Cardiac muscle cell (in vitro differentiated cells and primary cell): ENCODE results near the gene DNAJA4. TPM values are rescaled to one million over a fixed set of nuclear protein-coding genes. Genes with fewer than 3 reads are reported as not detected.

Source experiments
- DNase-seq, 2 donors: peaks; one replicate each; pipeline versions ENCODE4 v3.0.0 to v3.0.0-alpha.2; 2010 to 2017; ENCODE audit warnings: low read depth in 1 of 2, low spot score in 1 of 2
- H3K27ac ChIP-seq: fragments of 200-600 bp; sonication (generic); 2 replicates; pipeline ENCODE4 v1.5.1; 2016
- H3K27me3 ChIP-seq: fragments of 200-600 bp; sonication (generic); 2 replicates; pipeline ENCODE4 v1.6.0; 2016; ENCODE audit warnings: control low read depth
- H3K36me3 ChIP-seq: fragments of 200-600 bp; sonication (generic); 2 replicates; pipeline ENCODE4 v1.5.1; 2016; ENCODE audit warnings: control low read depth
- H3K4me1 ChIP-seq: fragments of 200-600 bp; sonication (generic); 2 replicates; pipeline ENCODE4 v1.8.1; 2017; ENCODE audit warnings: low read depth, mild to moderate bottlenecking, mixed run types
- H3K4me3 ChIP-seq: fragments of 200-600 bp; sonication (generic); 2 replicates; pipeline ENCODE4 v1.5.1; 2016; ENCODE audit warnings: mild to moderate bottlenecking
- H3K9me3 ChIP-seq: fragments of 200-600 bp; sonication (generic); 2 replicates; pipeline ENCODE4 v1.5.1; 2017; ENCODE audit warnings: low read depth, mild to moderate bottlenecking, control low read depth
- polyA plus RNA-seq: library from polyadenylated mRNA; unstranded; fragments of >200 nt; fragmentation: Nextera tagmentation; extraction: Ambion mirVana; gene quantifications from 2 replicates; pipeline ENCODE4 v1.2.1, GENCODE V29; 2016
- total RNA-seq: library from RNA; depleted of rRNA; stranded (reverse); fragments of >200 nt; gene quantifications from 2 replicates; pipeline ENCODE4 v1.2.3, GENCODE V29; 2016
- TF ChIP-seq, protein P1 (sequence below): IDR thresholded peaks from 2 replicates; pipeline ENCODE4 v1.5.1; 2012; ENCODE audit warnings: low read depth, mild to moderate bottlenecking, low read length

The DNAJA4 gene
- 1.4 and 3.2 TPM in 2 replicates for total RNA-seq
- 3.4 and 4.9 TPM in 2 replicates for polyA plus RNA-seq

DNA sequence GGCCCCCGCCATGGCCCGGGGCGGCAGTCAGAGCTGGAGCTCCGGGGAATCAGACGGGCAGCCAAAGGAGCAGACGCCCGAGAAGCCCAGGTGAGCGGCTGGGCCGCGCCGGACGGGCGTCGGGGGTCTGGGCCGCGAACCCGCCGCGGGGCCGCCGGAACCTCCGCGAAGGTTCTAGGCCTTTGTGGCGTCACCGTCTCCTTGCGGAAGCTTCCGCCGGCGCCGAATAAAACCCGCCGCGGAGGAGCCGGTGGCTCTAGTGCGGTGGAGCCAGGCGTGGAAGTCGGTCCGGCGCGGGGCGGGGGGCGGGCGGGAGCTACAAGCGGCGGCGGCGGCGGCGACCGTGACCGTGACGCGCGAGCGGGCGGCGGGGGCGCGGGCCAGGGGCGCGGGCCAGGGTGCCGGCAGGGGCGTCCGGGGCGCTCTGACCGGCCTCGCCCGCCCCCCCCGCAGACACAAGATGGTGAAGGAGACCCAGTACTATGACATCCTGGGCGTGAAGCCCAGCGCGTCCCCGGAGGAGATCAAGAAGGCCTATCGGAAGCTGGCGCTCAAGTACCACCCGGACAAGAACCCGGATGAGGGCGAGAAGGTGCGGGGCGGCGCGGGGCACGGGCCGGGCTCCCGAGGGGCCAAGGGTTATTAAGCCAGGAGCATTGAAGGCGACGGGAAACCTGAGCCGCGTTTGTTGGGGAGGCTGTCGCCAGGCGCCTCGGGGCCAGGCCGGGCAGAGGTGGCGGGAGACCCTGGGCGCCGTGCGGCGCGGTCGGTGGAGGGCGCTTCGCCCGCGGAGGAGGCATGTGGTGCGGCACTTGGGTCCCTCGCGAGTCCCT is at the start of gene DNAJA4:
Gene DNAJA4, plus strand, starts transcription at position 259 of the 833 bp plus-strand sequence. Its CDS starts 202 bp downstream, at position 461.
- peak in 1 of 2 donors; percentile 71 for DNase-seq
- TF ChIP-seq, protein P1, sequence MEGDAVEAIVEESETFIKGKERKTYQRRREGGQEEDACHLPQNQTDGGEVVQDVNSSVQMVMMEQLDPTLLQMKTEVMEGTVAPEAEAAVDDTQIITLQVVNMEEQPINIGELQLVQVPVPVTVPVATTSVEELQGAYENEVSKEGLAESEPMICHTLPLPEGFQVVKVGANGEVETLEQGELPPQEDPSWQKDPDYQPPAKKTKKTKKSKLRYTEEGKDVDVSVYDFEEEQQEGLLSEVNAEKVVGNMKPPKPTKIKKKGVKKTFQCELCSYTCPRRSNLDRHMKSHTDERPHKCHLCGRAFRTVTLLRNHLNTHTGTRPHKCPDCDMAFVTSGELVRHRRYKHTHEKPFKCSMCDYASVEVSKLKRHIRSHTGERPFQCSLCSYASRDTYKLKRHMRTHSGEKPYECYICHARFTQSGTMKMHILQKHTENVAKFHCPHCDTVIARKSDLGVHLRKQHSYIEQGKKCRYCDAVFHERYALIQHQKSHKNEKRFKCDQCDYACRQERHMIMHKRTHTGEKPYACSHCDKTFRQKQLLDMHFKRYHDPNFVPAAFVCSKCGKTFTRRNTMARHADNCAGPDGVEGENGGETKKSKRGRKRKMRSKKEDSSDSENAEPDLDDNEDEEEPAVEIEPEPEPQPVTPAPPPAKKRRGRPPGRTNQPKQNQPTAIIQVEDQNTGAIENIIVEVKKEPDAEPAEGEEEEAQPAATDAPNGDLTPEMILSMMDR = peak; percentile 21
- peak within 1 kb of the TSS; percentile 89 for H3K27ac ChIP-seq

DNA sequence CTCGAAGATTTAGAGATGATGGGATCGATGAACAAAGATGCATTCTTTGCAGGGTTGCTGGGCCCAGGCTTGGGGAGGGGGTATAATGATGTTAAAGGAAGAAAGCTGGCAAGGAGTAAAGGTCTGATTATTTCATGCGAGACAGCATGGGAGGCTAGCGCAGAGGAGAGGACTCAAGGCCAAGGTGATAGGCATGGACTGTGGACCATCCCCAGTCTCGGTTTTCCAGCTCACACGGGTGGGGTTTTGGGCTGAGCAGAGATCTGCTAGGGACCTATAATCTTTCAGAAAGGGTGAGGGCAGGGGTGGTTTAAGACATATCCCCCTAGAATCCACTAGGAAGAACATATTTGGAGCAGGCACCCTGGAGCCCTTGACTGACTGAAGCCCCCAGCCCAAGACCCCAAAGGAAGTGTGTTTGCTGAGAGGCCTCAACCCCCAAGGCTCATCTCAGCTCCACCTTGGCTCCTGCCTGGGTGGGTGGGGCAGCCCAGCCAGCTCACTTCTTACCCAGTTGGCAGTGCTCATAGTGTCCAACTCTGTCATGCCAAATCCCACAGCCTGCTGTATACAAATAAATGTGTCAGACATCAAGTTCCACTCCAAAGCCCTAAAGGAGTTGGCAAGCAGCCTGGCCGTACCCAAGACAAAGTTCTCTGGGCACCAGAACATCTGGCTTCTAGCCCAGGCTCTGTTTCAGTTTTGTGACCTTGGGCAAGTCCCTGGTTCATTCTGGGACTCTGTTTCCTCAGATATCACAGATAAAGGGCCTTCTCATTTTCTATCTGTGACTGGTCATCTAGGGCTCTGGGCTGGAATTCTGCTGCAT is 47.9 kb upstream of the DNAJA4 start:
- H3K4me1 ChIP-seq = no peaks in the 10 kb centered on the region
- TF ChIP-seq, protein P1 = no peak
- H3K9me3 ChIP-seq = no peaks in the 10 kb centered on the region
- H3K36me3 ChIP-seq = no peaks in the 10 kb centered on the region
- H3K27ac ChIP-seq = no peak overlapping the region
- peak in 1 of 2 donors; percentile 18 for DNase-seq
- H3K4me3 ChIP-seq = no peak overlapping the region
- no peaks in the 10 kb centered on the region for H3K27me3 ChIP-seq

More for the DNA sequence above, at the start of gene DNAJA4:
- no peaks in the 10 kb centered on the region for H3K9me3 ChIP-seq
- H3K27me3 ChIP-seq = peaks cover 8% of the 10 kb centered on the region
- no peaks in the 10 kb centered on the region for H3K36me3 ChIP-seq
- H3K4me1 ChIP-seq = peaks cover 19% of the 10 kb centered on the region
- H3K4me3 ChIP-seq = no peak within 1 kb of the TSS

DNA sequence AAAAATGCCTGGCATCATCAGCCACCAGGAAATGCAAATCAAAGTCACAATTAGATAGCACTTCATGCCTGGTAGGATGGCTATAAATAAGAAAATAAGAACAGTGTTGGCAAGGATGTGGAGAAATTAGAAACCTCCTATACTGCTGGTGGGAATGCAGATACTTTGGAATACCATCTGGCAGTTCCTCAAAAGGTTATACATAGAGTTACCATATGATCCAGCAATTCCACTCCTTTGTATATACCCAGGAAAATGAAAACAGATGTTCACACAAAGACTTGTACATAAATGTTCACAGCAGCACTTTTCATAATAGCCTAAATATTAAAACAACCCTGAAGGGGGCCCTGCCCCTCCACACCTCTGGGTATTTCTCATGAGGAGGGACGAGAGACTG is 43.6 kb upstream of the DNAJA4 start:
- TF ChIP-seq, protein P1 = no peak
- DNase-seq = no peak
- H3K9me3 ChIP-seq = no peaks in the 10 kb centered on the region
- H3K4me1 ChIP-seq = peaks cover 12% of the 10 kb centered on the region
- H3K4me3 ChIP-seq = no peak overlapping the region
- no peaks in the 10 kb centered on the region for H3K36me3 ChIP-seq
- H3K27ac ChIP-seq = no peak overlapping the region
- H3K27me3 ChIP-seq = no peaks in the 10 kb centered on the region

DNA sequence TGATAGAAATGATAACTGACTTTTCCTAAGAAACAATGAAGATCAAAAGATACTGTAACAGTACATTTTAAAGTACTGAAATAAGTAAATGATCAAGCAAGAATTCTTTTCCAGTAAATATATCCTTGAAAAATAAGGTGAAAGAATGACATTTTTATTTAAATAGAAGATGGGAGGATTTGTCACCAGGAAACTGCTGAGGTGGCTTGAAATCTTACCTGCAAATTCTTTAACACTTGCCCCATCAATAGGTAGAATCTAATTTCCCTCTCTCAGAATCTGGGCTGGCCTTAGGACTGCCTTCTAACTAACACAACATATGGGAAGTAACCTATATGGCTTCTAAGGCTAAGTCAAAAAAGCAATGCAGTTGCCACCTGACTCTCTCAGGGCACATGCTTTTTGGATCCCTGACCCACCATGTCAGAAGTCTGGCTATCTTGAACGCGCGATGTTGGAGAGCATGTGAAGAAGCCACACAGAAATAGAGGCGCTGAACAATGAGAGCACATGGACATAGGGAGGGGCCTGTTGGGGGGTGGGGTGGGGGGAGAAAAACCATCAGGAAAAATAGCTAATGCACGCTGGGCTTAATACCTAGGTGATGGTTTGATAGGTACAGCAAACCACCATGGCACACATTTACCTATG is 41.5 kb upstream of the DNAJA4 start:
- TF ChIP-seq, protein P1 = no peak
- no peaks in the 10 kb centered on the region for H3K9me3 ChIP-seq
- peaks cover 12% of the 10 kb centered on the region for H3K4me1 ChIP-seq
- no peaks in the 10 kb centered on the region for H3K36me3 ChIP-seq
- no peak for DNase-seq
- no peaks in the 10 kb centered on the region for H3K27me3 ChIP-seq
- no peak overlapping the region for H3K4me3 ChIP-seq
- no peak overlapping the region for H3K27ac ChIP-seq

DNA sequence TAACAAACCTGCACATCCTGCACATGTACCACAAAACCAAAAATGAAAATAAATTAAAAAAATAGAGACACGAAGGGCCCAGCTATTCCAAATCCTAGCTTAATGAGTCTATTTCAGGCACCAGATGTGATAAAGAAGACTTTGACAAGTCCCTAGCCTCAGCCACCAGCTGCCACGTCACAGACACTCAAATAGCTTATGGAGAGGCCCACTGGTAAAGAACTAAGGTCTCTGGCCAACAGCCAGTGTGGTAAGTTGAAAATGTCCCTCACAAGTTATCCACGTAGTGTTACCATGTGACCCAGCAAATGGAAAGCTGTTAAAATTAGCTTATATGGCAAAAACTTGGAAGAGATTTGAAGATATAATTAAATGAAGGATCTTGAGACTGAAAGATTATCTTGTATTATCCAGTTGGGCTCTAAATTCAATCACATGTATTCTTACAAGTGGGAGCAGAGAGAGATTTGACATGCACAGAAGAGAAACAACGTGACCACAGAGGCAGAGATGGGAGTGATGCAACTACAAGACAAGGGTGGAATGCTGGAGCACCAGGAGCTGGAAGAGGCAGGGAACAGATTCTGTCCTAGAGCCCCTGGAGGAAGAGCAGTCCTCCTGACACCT is 40.9 kb upstream of the DNAJA4 start:
- peaks cover 12% of the 10 kb centered on the region for H3K4me1 ChIP-seq
- peak; percentile 51 to 64 for DNase-seq
- TF ChIP-seq, protein P1 = no peak
- H3K27ac ChIP-seq = peak overlapping the region; percentile 13
- no peaks in the 10 kb centered on the region for H3K36me3 ChIP-seq
- H3K4me3 ChIP-seq = no peak overlapping the region
- H3K27me3 ChIP-seq = no peaks in the 10 kb centered on the region
- no peaks in the 10 kb centered on the region for H3K9me3 ChIP-seq
